GM12873 (cell line): ENCODE results near the gene NCS1.

Source experiments
- TF ChIP-seq, protein P1 (sequence below): IDR thresholded peaks from 2 replicates; pipeline ENCODE4 v1.5.1; 2012; ENCODE audit warnings: low read depth, mild to moderate bottlenecking, moderate library complexity, low read length, control low read depth; ENCODE audit not compliant: insufficient read depth; ENCODE audit errors: missing control alignments

NCS1 gene

DNA sequence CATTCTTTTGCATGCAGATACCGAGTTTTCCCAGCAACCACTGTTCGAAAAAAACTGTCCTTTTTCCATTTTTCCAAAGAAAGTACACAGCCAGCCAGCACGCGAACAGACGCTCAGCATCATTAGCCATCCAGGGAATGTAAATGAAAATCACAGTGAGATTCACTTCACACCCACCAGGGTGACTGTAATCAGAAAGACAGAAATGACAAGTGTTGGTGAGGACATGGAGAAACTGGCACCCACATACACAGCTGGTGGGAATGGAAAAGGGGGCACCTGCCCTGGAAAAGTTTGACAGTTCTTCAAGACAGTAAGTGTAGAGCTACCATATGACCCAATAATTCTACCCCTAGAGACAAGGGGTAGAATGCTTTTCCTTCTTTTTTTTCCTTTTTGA is 25.0 kb upstream of the NCS1 start:
- TF ChIP-seq, protein P1, sequence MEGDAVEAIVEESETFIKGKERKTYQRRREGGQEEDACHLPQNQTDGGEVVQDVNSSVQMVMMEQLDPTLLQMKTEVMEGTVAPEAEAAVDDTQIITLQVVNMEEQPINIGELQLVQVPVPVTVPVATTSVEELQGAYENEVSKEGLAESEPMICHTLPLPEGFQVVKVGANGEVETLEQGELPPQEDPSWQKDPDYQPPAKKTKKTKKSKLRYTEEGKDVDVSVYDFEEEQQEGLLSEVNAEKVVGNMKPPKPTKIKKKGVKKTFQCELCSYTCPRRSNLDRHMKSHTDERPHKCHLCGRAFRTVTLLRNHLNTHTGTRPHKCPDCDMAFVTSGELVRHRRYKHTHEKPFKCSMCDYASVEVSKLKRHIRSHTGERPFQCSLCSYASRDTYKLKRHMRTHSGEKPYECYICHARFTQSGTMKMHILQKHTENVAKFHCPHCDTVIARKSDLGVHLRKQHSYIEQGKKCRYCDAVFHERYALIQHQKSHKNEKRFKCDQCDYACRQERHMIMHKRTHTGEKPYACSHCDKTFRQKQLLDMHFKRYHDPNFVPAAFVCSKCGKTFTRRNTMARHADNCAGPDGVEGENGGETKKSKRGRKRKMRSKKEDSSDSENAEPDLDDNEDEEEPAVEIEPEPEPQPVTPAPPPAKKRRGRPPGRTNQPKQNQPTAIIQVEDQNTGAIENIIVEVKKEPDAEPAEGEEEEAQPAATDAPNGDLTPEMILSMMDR: no peak

DNA sequence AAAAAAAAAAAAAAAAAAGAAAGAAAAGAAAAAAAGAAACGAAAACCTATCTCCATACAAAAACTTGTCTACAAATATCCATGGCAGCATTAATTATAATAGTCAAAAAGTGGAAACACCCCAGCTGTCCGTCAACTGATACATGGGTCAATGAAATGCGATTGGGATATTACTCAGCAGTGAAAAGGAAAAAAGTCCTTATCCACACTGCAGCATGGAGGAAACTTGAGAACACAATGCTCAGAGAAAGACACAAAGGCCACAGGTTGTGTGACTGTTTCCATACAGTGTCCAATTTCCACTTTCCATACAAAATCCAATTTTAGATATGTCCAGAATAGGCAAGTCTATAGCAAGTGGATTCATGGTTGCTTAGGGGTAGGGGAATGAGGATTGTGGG is 24.3 kb upstream of the NCS1 start:
- TF ChIP-seq, protein P1: no peak

DNA sequence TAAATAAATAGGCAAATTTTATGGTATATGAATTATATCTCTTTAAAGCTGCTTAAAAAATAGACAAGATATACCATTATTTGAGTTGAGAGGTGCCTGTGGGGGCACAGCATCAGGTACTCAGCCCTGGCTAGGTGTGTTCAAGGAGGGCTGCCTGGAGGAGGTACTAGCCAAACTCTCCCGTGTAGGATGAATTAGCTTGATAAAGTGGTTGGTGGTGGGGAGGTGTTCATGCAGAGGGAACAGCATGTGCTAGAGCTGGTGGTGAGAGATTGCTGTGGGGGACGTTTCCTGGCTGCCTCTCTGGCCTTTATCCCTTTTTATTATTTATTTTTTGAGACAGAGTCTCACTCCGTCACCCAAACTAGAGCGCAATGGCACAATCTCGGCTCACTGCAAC is 23.2 kb upstream of the NCS1 start:
- TF ChIP-seq, protein P1: no peak

DNA sequence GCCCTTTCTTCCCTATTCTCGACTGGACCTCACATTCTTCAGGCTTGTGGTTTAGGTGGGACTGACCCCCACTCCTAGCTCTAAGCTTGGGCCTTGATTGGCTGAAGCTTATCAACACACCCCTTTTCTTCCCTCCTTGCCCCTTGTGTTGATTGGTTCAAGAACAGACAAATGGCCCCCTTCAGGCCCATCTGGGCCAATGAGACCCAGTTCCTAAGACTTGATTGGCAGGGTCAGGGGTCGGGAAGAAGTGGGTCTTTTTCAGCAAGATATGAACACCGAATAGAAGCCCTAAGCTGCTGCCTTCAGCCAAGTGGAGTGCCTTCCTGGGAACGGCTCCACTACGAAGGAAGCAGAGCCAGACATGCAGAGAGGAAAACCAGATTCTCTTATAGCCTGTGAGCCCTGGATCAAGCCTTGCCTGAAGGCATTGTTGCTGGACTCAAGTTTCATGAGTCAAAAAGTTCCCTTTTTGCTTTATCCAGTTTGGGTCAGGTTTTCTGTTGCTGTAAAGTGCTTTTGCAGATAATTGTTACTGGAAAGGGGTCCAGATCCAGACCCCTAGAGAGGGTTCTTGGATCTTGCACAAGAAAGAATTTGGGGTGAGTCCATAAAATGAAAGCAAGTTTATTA is 22.4 kb upstream of the NCS1 start:
- TF ChIP-seq, protein P1: no peak

DNA sequence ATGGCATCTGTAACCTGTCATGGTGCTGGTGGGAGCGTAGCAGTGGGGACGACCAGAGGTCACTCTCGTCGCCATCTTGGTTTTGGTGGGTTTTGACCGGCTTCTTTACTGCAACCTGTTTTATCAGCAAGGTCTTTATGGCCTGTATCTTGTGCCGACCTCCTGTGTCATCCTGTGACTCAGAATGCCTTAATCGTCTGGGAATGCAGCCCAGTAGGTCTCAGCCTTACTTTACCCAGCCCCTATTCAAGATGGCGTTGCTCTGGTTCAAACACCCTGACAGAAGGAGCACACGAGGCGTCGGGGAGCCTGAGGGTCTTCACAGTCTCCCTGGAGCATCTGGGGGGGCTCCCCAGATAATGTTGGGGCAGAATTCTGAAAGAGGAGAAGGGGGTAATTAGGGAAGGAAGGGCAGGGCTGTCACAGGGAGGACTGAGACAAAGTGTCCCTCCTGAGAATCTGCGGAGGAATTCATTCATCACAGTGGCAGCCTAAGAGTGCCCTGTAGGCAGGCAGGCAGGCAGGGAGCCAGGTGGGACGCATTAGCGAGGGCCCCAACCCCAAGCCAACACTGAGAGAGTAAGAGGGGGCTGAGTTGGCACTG is 21.3 kb upstream of the NCS1 start:
- TF ChIP-seq, protein P1: no peak

DNA sequence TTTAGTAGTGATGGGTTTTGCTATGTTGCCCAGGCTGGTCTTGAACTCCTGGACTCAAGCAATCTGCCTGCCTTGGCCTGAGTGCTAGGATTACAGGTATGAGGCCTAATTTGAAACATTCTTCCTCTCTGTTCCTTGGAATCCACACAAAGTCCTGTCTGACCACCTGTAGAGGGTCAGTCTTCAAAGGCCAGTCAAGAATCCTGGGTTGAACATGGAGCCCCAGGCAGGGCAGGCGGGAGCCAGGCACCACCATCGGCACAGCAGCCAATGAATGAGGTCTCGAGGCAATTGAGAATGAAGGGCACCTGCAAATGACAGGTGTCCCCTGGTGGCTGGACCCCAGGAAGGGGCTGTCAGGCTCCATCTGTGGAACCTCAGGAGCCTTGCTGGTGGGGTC is 17.4 kb upstream of the NCS1 start:
- TF ChIP-seq, protein P1: no peak

DNA sequence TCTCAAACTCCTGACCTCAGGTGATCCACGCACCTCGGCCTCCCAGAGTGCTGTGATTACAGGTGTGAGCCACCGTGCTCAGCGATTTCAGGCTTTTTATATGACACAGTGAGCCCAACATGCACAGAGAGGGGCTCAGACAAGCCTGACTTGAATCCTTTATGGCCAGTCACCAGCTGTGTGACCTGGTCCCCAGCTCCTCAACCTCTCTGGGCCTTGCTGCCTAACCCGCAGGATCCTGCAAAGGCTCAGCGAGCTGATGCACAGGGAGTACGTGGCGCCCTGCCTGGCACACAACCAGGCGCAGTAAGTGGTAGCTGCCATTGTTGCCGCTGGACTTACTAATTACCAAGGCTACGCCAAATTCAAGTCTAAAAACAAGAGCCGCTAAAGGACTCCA is 16.6 kb upstream of the NCS1 start:
- TF ChIP-seq, protein P1: no peak
